Inflammatory macrophage (primary cell): ENCODE measurements around the gene SDR42E2.
"Not testable (repeated sequence)": the region's sequence is repeated elsewhere in the genome, so short reads cannot be mapped to it uniquely, and the experiment has no call there.

Experiments
- DNase-seq, 2 donors: peaks; one replicate each; pipeline ENCODE4 v3.0.0-alpha.2; 2020 to 2022
- total RNA-seq, 18 experiments: gene quantifications; one replicate each; lab custom pipeline; 2026; ENCODE audit warnings: mixed read lengths in 6 of 18, inconsistent platforms in 2 of 18; lab: John Stamatoyannopoulos, UW

Gene SDR42E2
- total RNA-seq: 0 to 0.82 (median 0.18) reads per million in 18 experiments

DNA sequence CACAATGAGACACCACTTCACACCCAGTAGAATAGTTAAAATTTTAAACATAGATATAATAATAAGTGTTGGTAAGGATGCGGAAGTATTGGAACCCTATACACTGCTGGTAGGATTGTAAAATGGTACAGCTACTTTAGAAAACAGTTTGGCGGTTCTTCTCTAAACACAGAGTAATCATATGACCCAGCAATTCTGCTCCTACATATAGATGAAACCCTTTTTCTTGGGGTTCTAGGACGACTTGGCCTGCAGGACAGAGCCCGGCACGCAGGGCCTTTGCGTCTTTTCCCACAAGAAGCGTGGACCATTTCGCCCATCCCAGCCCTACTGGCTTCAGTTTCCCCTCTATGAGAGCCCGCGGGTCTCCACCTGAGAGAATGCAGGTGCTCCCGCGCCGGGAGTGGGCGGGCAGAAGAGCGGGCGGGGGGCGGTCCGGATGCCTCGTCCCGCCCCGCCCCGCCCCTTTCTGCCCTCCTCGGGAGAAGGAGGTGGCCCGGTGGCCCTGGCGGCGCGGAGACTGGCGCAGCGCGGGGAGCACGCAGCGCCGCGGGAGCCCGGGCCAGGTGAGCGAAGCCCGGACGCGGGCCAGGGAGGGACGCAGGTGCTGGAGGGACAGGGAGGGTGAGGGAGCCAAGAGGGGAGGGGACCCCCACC lies at the start of gene SDR42E2:
Gene SDR42E2 (plus strand): TSS at position 508 of the 657 bp plus-strand sequence. CDS start 3,077 bp downstream, outside the sequence.
- no peak for DNase-seq

- no peak for DNase-seq
Measured at GRCh38 chr16:22116095-22116700, 46.1 kb upstream of the SDR42E2 start.

- DNase-seq: no peak
Measured at GRCh38 chr16:22117609-22118008, 44.7 kb upstream of the SDR42E2 start.

- no peak for DNase-seq
Measured at GRCh38 chr16:22120440-22120839, 41.9 kb upstream of the SDR42E2 start.

GRCh38 chr16:22122239-22122638 lies 40.1 kb upstream of the SDR42E2 start:
- no peak for DNase-seq

DNA sequence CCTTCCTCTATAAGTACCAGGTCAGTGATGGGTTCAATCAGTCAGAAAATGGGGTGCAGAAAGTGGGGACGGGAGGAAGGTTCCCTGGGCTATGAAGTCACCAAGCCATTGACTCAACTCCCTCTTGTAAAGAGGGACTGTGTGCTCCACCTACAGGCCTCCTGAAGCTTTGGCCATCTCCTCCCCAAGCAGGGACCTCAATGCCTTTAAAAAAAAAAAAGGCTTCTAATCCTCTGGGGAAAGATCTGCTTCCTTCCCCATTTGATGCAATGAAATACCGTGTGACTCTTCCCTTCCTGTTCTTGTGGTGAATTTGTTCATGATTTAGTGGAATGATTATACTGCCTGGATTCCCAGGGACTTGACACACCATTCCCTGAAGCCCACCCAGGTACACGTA lies 39.2 kb upstream of the SDR42E2 start:
- peak; percentile 72 to 81 for DNase-seq

DNA sequence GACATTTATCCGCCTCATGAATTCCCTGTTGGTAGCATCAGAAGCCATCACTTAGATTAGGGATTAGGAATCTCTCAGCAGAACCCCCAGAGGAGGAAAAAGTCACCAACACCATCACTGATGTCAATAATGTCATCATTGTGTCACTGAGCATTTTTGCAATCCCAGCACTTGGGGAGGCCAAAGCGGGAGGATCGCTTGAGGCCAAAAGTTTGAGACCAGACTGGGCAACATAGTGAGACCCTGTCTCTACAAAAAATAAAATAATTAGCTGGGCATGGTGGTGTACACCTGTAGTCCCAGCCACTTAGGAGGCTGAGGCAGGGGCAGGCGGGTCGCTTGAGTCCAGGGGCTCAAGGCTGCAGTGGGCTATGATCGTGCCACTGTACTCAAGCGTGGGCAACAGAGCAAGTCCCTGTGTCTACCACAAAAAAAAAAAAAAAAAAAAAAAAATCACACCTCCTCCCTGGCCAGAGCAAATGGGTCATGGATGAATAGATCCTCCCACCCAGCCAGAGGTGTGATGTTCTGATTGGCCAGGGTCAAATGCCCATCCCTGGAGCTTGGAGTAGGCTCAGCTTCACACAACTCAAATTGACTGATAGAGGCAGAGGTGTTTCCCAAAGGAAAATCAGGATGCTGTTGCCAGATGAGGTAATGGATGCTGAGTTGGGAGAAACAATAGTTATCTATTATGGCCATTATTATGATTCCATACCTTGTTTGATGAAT lies 38.4 kb upstream of the SDR42E2 start:
- DNase-seq: no peak

DNA sequence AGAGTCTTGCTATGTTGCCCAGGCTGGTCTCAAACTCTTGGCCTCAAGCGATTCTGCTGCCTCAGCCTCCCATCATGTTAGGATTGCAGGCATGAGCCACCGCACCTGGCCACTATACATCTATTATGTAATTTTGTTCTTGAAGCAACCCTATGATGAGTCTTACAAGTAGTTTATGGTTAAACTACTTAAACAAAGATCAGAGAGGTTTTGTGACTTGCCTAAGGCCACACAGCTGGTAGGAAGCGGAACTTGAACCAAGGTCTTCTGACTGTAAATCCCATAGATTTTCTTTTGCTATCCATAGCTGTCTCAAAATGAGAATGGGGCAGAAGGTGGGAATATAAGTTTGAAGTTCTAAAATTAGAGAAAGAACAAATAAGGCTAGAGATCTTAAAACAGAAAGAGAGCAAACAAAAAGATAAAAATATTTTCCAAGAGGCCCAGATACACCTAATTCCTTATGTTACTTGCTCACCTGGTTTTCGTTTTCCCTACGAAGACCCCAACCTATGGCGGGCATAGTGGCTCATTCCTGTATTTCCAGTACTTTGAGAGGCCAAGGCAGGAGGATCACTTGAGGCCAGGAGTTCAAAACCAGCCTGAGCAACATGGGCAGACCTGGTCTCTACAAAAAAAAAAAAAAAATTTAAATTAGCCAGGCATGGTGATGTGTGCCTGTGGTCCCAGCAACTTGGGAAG lies 37.6 kb upstream of the SDR42E2 start:
- no peak for DNase-seq

GRCh38 chr16:22126037-22126558 lies 36.2 kb upstream of the SDR42E2 start:
- DNase-seq: no peak

DNA sequence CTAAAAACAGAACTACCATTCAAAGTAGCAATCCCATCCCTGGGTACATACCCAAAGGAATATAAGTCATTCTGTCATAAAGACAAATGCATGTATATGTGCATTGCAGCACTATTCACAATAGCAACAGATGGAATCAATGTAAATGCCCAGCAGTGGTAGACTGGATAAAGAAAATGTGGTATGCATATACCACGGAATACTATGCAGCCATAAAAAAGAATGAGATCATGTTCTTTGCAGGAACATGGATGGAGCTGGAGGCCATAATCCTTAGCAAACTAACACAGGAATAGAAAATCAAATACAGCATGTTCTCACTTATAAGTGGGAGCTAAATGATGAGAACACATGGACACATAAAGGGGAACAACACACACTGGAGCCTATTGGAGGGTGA lies 33.8 kb upstream of the SDR42E2 start:
- not testable (repeated sequence) for DNase-seq

GRCh38 chr16:22130528-22130927 lies 31.8 kb upstream of the SDR42E2 start:
- no peak for DNase-seq

- DNase-seq: no peak
Measured at GRCh38 chr16:22132801-22133200, 29.5 kb upstream of the SDR42E2 start.

DNA sequence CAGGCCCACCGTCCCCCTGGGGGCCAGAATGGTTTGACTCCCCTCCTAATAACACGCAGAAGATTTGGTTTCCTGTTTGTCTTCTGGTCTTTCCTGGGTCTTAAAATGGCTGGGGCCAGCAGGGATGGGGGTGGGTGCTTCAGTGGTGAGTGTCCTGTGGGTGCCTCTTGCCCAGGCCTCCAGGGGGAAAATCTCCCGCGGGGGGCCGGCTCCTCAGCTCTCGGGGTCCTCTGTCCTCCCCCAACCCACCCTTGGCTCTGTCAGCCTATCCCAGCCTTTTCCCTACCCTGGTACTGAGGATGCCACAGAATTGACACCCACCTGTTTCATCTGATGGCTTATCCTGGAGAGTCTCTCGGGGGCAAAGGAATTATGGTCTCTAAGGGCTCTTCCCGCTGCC lies 23.8 kb upstream of the SDR42E2 start:
- DNase-seq: no peak

DNA sequence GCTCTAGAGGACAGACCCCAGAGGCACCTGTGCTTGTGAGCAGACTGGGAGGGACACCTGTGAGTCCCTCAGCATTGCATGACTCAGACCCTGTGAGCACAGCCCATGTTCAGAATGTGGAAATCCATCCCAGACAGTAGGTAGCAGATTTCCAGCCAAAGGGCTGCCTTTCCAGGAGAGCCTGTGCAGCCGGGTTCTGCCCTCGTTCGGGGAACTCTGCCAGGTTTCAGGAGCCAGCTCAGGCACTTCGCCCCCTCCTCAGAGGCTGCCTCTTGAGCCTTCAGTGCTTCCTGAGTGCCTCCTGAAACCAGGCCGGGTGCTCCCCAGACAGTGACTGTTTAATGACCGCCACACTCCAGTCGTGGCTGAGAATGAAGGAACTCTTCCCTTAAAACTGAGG lies 23.3 kb upstream of the SDR42E2 start:
- no peak for DNase-seq

GRCh38 chr16:22139732-22140131 lies 22.6 kb upstream of the SDR42E2 start:
- DNase-seq: no peak

GRCh38 chr16:22141767-22142166 lies 20.5 kb upstream of the SDR42E2 start:
- peak; percentile 16 to 26 for DNase-seq

DNA sequence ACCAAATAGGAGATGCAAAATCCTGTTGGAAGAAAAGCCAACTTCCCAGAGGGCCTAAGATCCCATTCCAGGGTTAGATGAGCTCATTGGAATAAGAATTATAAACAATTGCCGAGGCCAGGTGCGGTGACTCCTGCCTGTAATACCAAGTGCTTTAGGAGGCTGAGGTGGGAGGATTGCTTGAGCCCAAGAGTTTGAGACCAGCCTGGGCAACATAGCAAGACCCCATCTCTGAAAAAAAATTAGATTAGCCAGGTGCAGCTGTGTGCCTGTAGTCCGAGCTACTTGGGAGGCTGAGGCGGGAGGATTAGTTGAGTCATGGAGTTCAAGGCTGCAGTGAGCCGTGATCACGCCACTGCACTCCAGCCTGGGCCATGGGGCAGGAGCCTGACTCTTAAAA lies 17.8 kb upstream of the SDR42E2 start:
- no peak for DNase-seq

- DNase-seq: no peak
Measured at GRCh38 chr16:22147853-22148252, 14.5 kb upstream of the SDR42E2 start.

- DNase-seq: no peak
Measured at GRCh38 chr16:22151246-22151998, 10.9 kb upstream of the SDR42E2 start.

DNA sequence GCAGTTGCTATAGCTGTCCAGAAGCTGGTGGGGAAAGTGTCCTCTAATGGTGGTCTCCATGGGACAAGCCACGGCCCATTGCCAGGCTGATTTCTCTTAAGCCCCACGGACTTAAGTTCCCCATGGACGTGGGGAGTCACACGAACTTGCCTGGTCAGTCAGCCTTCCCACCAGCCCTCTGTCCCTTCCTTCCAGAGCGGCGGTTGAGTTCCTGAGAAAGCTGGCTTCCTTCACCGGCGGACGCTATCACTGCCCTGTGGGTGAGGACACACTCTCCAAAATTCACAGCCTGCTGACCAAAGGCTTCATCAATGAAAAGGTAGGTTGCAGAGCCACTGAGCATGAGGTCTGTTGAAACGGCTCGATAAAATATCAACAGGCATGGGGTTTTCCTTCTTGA lies 10.0 kb upstream of the SDR42E2 start:
- no peak for DNase-seq

- DNase-seq: not testable (repeated sequence)
Measured at GRCh38 chr16:22153078-22153477, 9.2 kb upstream of the SDR42E2 start.

DNA sequence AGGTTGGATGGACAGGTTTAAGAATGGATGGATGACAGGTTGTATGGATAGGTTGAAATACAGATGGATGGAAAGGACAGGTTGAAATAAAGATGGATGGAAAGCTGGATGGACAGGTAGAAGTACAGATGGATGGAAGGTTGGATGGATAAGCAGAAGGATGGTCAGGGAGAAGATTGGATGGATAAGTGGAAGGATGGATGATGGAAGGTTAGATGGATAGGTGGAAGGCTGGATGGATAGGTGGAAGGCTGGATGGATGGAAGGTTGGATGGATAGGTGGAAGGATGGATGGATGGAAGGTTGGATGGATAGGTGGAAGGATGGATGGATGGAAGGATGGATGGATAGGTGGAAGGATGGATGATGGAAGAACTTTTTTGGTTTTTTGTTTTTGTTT lies 905 bp upstream of the SDR42E2 start:
- no peak for DNase-seq
